GM19452 (cell line): Measurements from ENCODE around the gene IGSF9.

Experiments used
- ATAC-seq: cut with Tn5 transposase; IDR thresholded peaks from one replicate; pipeline ENCODE4 v1.9.1; 2021; ENCODE audit not compliant: unreplicated experiment

The IGSF9 gene

DNA sequence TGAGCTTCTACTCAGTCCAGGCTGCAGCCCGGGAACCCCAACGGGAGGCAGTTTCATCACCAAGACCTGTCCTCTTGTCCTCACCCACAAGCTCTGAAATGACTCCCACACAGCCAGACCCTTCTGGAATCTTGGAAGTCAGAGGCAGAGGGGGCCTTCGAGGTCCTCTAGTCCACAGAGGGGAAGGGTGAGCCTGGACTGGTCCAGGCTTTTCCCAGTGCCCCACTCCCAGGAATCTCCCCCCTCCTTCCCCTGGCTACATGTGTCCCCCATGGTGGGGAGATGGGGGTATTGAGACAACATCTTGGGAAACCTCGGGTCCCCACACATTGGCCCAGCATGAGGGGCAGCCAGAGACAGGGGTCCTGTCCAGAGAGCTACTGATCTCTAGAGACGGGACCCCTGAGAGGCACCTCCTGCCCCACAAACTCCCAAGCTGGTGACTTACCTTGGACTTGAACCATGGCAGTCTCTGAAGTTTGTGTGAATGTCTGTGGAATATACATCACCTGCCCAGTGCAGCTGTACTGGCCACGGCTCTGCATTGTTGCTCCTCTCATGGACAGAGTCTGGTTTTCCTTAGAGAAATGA, 28.0 kb upstream of the IGSF9 start:
- ATAC-seq = no peak

DNA sequence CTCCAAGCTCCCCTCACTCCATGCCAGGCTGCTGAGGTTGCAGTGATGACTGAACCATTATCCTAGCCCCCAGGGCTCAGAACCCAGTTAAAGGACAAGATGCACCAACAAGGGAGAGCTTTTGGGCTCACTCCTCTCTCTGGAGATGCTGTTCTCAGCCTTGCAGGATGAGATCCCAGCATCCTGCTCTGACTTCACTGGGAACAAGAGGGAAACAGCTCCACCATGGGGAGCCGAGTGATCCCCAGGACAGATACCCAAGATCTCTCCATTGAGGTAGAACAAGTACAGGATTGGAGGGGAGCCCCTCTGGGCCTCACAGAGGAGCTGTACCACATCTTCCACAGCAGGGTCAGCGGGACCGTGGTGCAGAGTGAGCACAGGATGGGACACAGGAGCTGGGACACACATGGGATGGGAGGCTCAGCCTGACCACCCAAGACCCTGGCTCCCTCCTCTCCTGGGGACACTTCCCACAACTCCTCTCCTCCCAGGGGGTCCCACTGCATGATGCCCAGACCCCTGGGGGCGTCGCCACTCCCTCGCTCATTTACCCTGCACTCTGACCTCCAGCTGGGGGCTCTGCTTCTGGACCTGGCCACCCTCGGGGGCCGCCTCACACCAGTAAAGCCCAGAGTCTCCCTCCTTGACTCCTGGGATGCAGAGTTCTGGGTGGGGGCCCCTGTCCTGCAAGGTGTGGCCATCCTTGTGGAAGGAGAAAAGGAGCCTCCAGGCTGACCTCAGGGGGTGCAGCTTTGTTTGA, 27.2 kb upstream of the IGSF9 start:
- no peak for ATAC-seq

DNA sequence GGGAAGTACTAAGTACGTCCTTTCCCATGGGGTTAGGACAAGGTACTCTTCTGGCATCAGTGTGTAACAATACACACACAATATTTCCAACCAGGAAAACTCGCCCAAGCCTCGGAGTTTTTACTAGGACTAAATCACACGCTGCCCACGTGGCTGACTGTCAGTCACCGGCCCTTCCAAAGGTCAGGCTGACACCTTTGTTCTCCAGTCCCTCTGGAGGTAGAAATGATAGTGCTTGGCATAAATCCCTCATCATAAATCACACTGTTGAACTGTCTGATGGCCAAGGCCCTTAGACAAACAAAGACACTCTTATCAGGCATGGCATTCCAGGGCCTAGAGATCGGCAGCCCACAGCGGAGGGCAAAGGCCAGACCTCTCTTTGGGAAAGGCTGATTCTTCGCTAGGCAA, 25.5 kb upstream of the IGSF9 start:
- no peak for ATAC-seq

DNA sequence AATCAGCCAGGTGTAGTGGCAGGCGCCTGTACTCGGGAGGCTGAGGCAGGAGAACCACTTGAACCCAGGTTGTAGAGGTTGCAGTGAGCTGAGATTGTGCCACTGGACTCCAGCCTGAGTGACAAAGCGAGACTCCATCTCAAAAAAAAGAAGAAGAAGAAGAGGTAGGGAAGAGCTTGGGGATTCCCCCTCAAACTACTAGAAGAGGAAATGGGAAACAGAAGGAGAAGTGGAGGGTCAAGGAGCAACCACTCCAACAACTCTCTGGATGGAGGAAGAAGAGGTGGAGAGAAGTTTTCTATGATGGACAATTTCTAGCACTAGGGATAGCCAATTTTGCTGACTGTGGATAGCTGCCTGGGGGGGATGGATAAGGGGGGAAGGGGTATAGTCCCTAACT, 23.5 kb upstream of the IGSF9 start:
- no peak for ATAC-seq

DNA sequence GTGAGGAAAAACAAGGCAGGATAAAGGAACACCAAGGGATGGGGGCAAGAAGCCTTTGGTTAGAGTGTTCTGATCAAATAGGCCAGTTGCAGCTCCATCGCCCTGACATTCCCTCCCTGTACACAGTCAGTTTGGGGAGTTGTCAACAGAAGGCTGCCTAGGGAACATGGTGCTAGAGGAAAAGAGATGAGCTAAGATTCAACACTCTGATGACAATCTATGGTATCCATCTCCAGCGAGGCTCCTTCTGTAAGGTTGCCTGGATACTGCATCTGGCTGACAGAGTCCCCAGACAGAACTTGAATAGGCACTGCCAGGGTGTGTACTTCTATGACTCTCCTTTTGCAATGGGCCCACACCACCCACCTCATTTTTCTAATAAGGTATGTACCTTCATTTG, 19.9 kb upstream of the IGSF9 start:
- no peak for ATAC-seq

DNA sequence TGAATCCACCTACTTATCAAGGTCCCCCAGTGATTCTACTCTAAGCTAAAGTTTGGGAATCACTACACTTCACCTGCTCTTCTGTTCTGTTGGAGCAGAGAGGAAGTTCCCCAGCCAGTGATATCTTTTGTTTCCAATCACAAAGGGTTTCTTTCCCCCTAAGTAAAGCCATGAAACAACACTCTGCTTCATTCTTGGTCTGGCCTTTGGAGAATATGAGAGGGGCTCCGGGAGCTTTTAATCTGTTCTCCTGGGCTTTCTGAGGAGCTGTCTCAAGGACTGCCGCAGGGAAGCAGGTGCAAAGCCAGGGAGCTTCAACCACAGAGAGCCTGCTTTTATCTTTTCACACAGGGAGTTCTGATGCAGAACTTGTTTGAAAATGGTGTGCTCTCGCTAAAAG, 18.7 kb upstream of the IGSF9 start:
- no peak for ATAC-seq

DNA sequence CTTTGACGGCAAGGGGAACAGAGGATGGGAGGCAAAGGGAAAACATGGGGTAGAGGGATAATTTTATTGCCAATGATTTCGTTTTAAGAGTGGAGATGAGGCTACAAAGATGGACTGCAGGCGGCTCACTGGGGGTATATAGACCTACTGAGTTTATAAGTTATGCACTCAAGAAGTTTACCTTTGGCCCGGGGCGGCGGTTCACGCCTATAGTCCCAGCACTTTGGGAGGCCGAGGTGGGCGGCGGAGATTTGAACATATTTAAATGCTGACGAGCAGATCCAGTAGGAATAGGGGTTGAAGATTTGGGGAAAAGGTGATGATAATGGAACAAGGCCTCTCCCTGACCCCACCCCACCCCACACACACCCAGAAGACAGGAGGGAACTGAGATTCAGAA, 16.8 kb upstream of the IGSF9 start:
- no peak for ATAC-seq

DNA sequence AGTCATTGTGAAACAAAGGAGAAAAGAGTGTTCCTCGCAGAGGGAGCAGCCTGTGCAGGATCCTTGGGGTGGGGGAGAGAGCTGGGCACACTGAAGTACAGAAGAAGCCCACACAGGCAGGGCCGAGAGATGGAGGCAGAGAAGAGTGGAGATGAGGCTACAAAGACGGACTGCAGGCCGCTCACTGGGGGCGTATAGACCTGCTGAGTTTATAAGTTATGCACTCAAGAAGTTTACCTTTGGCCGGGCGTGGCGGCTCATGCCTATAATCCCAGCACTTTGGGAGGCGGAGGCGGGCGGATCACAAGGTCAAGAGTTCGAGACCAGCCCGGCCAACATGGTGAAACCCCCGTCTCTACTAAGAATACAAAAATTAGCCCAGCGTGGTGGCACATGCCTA, 16.2 kb upstream of the IGSF9 start:
- ATAC-seq = no peak

DNA sequence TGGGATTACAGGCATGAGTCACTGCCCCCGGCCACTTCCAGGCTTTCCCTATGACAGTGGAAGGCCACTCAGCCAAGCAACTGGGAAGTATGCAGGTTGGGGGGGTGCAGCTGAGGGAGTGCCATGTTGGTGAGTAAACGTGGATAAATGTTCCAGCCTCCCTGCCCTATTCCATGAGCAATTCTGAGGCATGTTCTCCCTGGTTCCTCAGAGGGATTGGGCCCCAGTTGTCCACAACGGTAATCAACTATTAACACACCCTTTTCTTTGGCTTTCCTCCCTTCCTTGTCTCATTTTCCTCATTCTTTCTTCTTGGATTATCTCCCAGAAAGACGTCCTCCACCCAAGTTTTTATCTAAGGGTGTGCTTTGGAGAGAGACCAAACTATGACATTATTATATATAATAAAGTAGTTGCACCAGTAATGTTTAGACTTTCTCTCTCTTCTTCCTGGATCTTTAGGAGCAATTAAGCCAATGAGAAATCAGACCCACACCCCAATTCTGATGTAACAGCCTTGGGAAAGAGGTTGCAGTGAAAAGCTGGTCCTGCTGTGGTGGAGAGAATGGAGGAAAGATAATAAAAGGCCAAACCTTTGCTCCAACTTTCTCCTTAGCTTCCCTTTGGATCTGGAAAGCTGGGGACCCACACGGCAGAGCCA, 15.4 kb upstream of the IGSF9 start:
- no peak for ATAC-seq

DNA sequence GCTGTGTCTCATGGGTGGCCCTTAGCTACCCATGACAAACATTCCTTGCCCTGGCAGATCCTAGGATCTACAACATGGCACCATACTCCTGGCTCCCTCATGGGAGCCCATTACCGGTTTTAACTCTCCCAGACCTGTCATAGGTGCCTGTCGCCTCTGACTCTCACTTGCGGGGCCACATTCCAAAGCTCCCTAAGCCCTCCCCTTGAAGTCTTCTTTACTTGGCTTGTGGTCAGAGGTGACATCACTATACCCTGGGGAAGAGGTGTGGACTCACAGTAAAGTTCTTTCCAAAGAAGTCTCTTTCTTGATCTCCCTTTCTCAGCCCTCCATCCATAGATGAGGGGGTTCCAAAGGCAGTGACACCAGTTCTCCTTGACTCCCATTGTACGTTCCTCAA, 14.0 kb upstream of the IGSF9 start:
- ATAC-seq = no peak

DNA sequence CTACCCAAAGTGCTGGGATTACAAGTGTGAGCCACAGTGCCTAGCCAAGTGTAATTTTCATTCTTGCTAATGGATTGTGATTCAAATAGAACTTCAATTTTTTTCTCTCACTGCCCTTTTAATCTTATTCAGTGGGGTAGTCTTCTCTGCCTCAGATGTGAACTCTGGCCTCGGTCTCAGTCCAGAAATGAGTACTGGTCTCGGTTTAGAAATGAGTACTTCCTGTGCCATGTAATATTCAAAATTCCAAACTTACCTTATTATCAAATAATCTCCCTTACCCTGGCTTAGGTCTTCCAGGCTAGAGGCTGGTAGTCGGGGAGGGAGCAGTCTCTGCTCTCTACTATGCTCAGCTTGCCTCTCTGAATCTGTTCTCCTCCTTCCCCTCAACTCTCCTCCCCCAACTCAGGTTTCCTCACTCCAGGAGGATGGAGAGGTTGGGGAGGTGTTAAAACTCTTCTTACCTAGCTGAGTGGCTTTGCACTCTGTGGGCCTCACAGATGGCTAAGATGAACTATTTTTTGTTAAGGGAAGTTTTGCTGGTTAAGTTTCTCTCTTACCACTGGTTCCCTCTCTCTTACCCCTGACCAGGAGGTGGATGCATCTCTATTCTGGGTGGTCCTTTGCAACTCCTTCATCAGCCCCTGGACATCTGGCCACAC, 13.4 kb upstream of the IGSF9 start:
- ATAC-seq = peak; percentile 58

DNA sequence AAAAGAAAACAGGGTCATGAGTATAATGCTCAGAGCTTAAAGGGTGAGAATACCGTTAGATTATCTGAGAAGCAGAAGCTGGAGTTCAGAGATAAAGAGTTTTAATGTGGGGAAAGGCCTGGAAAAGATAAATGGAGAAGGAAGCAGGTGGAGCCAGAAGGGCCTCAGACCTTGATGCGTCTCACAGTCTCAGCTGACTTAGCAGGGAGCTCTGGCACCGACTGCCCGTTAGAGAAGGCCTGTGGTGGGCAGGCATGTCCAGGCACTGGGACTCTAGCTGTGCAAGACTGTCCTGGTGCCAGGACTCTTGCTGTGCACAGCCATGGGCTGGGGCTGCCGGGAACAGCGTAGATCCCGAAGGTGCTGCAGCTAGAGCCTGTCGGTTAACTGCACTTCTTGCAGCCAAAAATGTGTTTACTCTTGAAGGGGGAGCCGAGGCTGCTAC, 12.4 kb upstream of the IGSF9 start:
- ATAC-seq = no peak

DNA sequence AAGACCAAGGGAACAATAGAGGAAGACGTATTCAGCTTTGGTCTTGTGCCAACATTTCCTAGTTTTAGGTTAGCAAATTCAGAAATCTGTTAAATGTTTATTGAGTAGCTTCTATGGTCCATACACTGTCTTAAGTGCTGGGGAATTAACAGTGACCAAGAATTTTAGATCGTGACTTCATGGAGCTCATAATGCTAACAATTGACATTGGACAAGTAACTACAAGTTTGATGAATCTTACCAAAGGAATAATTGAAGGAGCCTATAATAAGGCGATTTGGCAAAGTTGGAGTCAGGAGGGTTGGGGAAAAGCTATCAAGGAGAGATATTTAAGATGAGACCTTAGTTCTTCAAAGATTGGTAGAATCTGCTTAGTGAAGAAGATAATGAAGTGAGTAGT, 10.0 kb upstream of the IGSF9 start:
- ATAC-seq = no peak

DNA sequence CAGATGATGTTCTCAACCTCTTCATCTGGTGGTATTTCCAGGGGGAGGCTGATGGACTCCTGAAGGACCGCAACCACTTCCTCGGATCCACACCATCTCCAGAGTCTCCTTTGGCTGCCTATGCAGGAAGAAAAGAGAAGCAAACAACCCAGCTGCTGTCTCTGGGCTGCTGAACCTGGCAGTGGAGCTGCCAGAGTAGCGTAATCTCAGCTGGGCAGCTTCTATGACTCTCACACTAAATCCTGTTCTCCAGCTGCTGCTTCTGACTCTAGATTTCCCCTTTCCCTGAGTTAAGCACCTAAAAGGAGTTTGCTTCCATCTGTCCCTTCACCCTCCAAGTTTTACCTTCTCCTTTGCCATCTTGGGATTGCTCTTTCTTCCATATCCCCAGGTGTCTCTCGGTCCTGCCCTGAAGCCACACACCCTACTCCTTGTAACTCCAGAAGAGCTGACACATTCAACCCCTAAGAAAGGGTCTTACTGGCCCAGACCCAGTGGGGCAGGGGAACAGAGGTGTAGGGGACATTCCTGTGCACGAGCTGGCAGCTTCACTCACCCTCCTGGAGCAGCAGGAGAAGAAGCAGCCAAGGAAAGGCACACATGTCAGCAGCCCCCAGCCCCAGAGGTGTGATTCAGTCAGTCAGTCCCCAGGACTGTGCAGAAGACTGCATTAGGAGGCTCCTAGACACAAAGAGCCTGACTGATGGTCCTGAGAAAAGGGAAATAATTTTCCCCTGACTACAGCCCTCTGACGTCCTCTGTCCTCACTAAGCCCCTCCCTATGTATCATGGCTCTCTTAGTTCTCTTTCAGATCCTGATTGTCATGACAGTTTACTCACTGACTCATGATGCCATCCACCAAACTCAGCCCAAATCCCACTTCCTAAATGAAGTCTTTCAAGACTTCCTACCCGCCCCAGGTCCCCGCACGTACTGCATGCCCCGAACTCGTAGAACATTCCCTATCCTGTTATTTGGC, 8.4 kb upstream of the IGSF9 start, which contains the start of gene SLAMF9:
Gene SLAMF9 (minus strand): TSS at position 702 of the 980 bp plus-strand sequence. CDS start 100 bp downstream, at position 602.
- ATAC-seq = no peak

DNA sequence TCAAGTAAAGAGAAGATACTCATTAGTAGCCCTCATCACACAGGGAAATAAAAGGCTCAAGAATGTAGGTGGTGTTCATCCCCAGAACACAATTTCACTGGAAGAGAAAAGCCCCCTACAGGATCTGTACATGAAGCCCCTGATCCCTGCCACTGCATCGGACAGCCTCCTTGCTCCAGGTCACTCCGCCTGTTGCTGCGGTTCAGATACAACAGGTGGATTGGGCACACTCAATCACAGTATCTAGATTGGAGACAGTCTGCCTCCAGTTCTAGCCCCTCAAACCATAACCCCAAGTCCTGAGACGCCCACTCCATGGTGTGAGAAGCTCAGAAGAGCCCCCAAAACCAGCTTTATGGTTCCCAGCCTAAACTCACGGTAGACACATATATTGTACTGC, 7.5 kb upstream of the IGSF9 start:
- ATAC-seq = no peak

DNA sequence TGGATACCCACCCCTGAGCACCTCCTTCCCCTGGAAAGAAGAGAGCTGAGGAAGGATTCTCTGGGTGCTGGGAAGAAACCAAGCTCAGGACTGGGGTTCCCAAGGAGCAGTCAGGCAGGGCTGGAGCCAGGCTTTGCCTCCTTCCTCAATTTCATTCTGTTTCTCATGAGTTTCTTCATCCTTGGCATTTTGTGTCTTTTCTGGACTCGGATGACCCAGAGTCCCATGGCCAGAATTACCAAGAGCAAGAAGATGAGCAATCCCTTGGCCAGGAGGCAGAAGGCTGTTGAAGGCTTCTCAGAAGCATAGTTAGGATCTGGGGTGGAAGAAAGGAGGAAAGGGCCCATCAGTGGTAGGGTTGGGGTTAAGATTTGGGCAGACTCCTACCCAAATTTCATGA, 6.1 kb upstream of the IGSF9 start:
- no peak for ATAC-seq

DNA sequence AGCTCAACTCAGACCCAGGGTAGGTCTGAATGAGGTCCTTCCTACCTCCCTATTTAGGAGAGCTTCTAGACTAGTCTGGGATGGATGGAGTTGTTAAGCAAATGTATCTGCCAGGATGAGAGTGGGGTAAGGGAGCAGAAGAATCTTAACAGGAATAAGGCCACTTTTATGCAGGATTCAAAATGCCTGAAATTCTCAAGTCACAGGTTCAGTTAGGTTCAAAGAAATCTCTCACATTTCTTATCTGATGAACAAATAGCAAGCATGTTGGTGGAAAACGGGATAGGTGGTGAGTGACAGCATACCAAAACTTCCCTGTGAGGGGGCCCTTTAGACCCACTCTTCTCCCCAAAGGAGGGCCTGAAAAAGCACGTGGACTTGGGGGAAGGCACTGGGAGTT, 5.6 kb upstream of the IGSF9 start:
- ATAC-seq = no peak

DNA sequence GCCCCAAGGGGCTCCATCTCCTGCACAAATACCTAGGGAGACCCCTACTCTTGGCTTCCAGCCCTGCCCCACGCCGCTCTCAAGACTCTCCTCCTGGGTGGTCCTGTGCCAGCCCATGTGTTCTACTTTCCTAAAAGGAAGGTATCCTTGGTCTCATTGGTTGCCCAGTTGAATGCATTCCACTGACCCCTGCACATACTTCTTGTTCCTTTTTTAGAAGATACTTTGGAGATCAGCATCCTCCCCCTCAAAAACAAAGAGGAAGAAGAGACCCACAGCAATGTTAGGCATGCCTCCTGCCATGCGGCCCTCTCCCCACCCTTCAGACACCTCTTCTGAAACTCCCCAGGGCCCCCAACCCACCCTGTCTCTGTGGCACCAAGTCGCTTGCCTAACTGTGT, 4.6 kb upstream of the IGSF9 start:
- no peak for ATAC-seq

DNA sequence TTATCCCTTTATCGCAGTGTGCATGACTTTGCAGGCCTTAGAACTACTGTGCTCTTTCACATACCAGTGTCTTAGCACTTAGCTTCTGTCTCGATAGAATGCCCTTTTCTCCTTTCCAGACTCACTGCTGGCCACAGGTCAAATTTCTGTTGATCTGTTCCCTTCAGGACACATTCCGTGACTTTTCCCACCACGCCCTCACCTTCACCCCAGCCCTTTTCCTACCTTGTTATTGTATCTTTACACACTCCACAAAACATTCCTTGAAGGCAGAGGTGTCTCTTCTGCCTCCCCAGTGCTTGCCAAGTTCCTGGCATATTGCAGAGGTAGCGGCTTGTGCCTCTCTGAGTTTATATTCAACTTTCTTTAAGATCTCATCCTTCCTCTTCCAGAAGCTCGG, 3.7 kb upstream of the IGSF9 start:
- no peak for ATAC-seq

DNA sequence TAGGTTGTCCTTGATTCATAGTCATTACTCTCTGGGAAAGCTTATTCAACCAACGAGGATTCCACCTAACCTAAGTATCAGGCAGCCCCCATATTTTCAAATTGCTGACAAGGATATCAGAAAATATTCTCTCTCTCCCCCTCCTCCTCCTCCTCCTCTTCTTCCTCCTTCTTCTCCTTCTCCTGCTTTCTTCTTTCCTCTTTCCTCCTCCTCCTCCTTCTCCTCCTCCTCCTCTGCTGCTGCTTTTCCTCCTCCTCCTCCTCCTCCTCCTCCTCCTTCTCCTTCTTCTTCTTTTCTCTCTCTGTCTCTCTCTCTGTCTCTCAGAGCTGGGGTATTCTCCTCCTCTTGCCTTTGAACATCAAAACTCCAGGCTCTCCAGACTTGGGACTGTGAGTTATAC, 2.5 kb upstream of the IGSF9 start:
- ATAC-seq = no peak
